Measurements from ENCODE around the gene EIF2AK2. TPM values are rescaled to one million over a fixed set of nuclear protein-coding genes. Genes with fewer than 3 reads are reported as not detected.

EIF2AK2 gene
- total and polyA plus RNA-seq, 2 donors from 2014 or later: 6.4 to 37.6 TPM

- DNase-seq: no peak
- Histone ChIP-seq H3K4me3 (ENCODE audit: low read length in 3 of 3) (no peak overlapping the region), H3K27ac (ENCODE audit: low read depth in 2 of 2, low read length in 2 of 2) (no peak overlapping the region), H3K27me3 (ENCODE audit: control insufficient read depth, insufficient read depth, low read length) (no peaks in the 10 kb centered on the region), H3K9ac (ENCODE audit: low read length in 3 of 3) (no peak overlapping the region), H3K4me1 (ENCODE audit: control insufficient read depth in 2 of 3, insufficient read depth in 2 of 3, low read depth in 1 of 3, low read length in 3 of 3) (no peaks in the 10 kb centered on the region), H3K36me3 (ENCODE audit: control insufficient read depth in 2 of 3, insufficient read depth in 3 of 3, low read length in 3 of 3) (peaks cover 0 to 21% (median 7%) of the 10 kb centered on the region in 3 donors), H3K9me3 (ENCODE audit: control insufficient read depth in 2 of 3, insufficient read depth in 1 of 3, low read length in 3 of 3) (no peaks in the 10 kb centered on the region)
- FAIRE-seq: no peak
- intact Hi-C loops (cut with DNase I): no loop called here
- no peak for TF ChIP-seq CTCF (IDR thresholded peaks at IDR 0.05; ENCODE audit: borderline replicate concordance, extremely low read depth, insufficient read depth)
Measured at GRCh38 chr2:37070931-37071330, 85.8 kb downstream of the EIF2AK2 start.

GRCh38 chr2:37068686-37069085 lies 88.1 kb downstream of the EIF2AK2 start:
- Histone ChIP-seq H3K27me3 (ENCODE audit: control insufficient read depth, insufficient read depth, low read length) (no peaks in the 10 kb centered on the region), H3K27ac (ENCODE audit: low read depth in 2 of 2, low read length in 2 of 2) (no peak overlapping the region), H3K4me1 (ENCODE audit: control insufficient read depth in 2 of 3, insufficient read depth in 2 of 3, low read depth in 1 of 3, low read length in 3 of 3) (no peaks in the 10 kb centered on the region), H3K9me3 (ENCODE audit: control insufficient read depth in 2 of 3, insufficient read depth in 1 of 3, low read length in 3 of 3) (no peaks in the 10 kb centered on the region), H3K4me3 (ENCODE audit: low read length in 3 of 3) (no peak overlapping the region), H3K36me3 (ENCODE audit: control insufficient read depth in 2 of 3, insufficient read depth in 3 of 3, low read length in 3 of 3) (peaks cover 7 to 35% (median 17%) of the 10 kb centered on the region in 3 donors), H3K9ac (ENCODE audit: low read length in 3 of 3) (no peak overlapping the region)
- intact Hi-C loops (cut with DNase I): no loop called here
- DNase-seq: no peak
- TF ChIP-seq CTCF (IDR thresholded peaks at IDR 0.05; ENCODE audit: borderline replicate concordance, extremely low read depth, insufficient read depth): no peak
- FAIRE-seq: no peak

GRCh38 chr2:37061776-37062175 lies 95.0 kb downstream of the EIF2AK2 start:
- H3K36me3 ChIP-seq (ENCODE audit: control insufficient read depth in 2 of 3, insufficient read depth in 3 of 3, low read length in 3 of 3): peaks cover 7 to 31% (median 25%) of the 10 kb centered on the region in 3 donors
- H3K9ac ChIP-seq (ENCODE audit: low read length in 3 of 3): no peak overlapping the region
- TF ChIP-seq CTCF (IDR thresholded peaks at IDR 0.05; ENCODE audit: borderline replicate concordance, extremely low read depth, insufficient read depth): no peak
- FAIRE-seq (no peak), DNase-seq (no peak)
- no peak overlapping the region for H3K27ac ChIP-seq (ENCODE audit: low read depth in 2 of 2, low read length in 2 of 2)
- H3K4me3 ChIP-seq (ENCODE audit: low read length in 3 of 3): no peak overlapping the region
- H3K4me1 ChIP-seq (ENCODE audit: control insufficient read depth in 2 of 3, insufficient read depth in 2 of 3, low read depth in 1 of 3, low read length in 3 of 3): no peaks in the 10 kb centered on the region
- intact Hi-C loops (cut with DNase I): no loop called here
- H3K27me3 ChIP-seq (ENCODE audit: control insufficient read depth, insufficient read depth, low read length): no peaks in the 10 kb centered on the region
- H3K9me3 ChIP-seq (ENCODE audit: control insufficient read depth in 2 of 3, insufficient read depth in 1 of 3, low read length in 3 of 3): no peaks in the 10 kb centered on the region
